ENCODE data around the gene IMPA2.
A peak's percentile ranks its signal among the peaks of the same experiment; 100 is the strongest.

Gene IMPA2

DNA sequence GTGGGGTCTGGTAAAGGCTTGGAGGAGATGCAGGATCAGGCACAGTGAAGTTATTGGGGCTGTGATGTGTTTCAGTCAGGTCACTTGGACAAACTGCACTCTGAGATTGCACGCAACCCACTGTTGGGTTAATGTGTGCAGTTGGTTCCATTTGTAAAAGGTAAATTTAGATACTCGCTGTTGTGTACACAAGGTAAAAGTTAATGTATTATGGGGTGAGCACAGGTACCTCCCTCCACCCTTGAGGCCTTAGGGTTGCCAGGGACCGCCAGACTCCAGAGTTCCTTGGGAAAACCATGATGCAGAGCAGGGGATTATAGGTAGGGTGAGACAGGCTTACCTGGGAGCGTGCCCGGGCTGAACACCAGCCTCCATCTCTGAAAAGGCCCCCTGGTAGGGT is 20.1 kb downstream of the IMPA2 start:
- peaks cover 9% of the 10 kb centered on the region for H3K36me3 ChIP-seq (ENCODE audit: control insufficient read depth, insufficient read depth, low read length)
- H3K9me3 ChIP-seq (ENCODE audit: control insufficient read depth, insufficient read depth, low read length) = no peaks in the 10 kb centered on the region
- no peaks in the 10 kb centered on the region for H3K4me1 ChIP-seq (ENCODE audit: control insufficient read depth, insufficient read depth, low read length)
- H3K9ac ChIP-seq (ENCODE audit: low read depth, low read length) = no peak overlapping the region
- no peak overlapping the region for H3K4me3 ChIP-seq (ENCODE audit: low read depth, low read length)
- H3K27me3 ChIP-seq (ENCODE audit: control insufficient read depth, insufficient read depth, low read length) = no peaks in the 10 kb centered on the region

DNA sequence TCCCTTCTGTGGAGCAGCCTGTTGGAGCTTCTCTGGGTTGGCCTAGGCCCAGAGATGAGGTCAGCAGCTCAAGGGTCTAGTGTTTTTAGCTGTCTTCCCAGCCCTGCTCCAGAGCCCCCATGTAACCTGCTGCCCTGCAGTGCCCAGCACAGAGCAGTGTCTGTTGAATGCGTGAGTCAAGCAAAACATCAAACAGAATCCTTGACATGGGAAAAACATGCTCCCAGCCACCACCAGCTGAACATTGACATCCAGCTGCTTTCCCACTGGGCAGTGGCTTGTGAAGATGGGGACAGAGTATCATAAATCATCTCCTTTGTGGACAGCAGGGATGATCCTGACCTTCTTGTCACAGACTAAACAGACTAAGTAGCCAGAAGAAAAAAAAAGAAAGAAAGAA is 22.6 kb downstream of the IMPA2 start:
- H3K36me3 ChIP-seq (ENCODE audit: control insufficient read depth, insufficient read depth, low read length) = peaks cover 13% of the 10 kb centered on the region

DNA sequence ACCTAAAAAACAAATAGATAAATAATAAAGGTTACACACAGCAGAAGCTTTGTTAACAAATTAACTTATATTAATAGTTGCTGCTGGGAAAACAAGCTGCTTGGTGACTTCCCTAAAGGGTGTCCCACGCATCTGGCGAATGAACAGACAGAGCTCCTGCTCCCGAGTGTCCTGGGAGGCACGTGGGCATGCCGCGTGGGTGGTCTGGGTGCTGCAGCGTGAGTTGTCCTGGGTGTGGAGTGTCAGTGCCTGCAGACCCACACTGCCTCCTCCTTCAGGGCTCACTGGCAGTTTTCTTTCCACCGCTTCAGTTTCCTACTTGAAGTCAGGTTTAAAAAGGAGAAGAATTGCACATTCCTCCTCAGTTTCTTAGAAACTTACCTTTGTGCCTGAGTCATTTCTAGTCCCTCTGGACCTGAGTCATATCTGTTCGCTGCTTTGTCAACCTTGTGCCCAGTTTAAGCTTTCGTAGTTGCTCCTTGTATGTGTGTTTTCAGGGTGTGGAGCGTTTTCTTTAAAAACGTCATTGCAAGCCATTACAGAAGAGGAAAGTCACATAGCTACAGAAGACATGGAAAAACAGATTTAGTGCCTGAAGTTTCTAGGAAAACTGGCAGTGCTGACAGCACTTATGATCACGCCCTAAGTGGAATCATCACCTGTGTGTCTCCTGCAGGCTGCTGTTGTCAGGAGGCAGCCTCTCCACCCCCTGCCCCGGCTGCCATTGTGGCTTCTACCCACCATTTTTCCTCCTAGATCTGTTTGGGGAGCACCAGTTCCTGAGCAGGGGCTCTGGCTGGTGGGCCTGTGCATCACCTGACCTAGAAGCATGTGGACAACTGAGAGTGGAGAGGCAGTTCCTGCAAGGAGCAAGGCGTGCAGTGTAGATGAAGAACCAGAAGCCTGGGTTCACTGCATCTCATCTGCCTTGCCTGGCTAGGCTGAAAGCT is 24.5 kb downstream of the IMPA2 start:
- Histone ChIP-seq H3K4me3 (ENCODE audit: low read depth, low read length) (no peak overlapping the region), H3K9me3 (ENCODE audit: control insufficient read depth, insufficient read depth, low read length) (no peaks in the 10 kb centered on the region), H3K36me3 (ENCODE audit: control insufficient read depth, insufficient read depth, low read length) (peaks cover 15% of the 10 kb centered on the region), H3K4me1 (ENCODE audit: control insufficient read depth, insufficient read depth, low read length) (no peaks in the 10 kb centered on the region), H3K27me3 (ENCODE audit: control insufficient read depth, insufficient read depth, low read length) (no peaks in the 10 kb centered on the region), H3K9ac (ENCODE audit: low read depth, low read length) (no peak overlapping the region)

More for the DNA sequence above, 22.6 kb downstream of the IMPA2 start:
- Histone ChIP-seq H3K4me1 (ENCODE audit: control insufficient read depth, insufficient read depth, low read length) (no peaks in the 10 kb centered on the region), H3K4me3 (ENCODE audit: low read depth, low read length) (no peak overlapping the region), H3K9ac (ENCODE audit: low read depth, low read length) (no peak overlapping the region), H3K27me3 (ENCODE audit: control insufficient read depth, insufficient read depth, low read length) (no peaks in the 10 kb centered on the region), H3K9me3 (ENCODE audit: control insufficient read depth, insufficient read depth, low read length) (no peaks in the 10 kb centered on the region)

DNA sequence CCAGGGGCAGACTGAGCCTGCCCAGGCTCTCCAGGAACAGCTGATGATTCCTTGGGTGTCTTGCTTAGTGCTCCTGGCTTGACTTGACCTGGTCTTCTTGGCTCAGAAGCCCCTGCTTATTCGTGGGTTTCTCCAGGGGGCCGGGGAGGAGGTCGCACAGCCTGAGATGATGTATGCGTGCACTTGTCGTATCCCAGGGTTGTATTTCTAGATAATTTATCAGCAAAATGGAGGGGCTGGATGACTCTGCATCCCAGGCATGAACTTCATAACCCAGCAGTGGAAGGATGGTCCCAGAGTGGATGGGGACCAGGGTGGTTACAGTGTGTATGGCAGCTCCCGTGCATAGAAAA is 25.2 kb downstream of the IMPA2 start:
- Histone ChIP-seq H3K4me3 (ENCODE audit: low read depth, low read length) (no peak overlapping the region), H3K36me3 (ENCODE audit: control insufficient read depth, insufficient read depth, low read length) (peaks cover 19% of the 10 kb centered on the region), H3K4me1 (ENCODE audit: control insufficient read depth, insufficient read depth, low read length) (no peaks in the 10 kb centered on the region), H3K9me3 (ENCODE audit: control insufficient read depth, insufficient read depth, low read length) (no peaks in the 10 kb centered on the region), H3K27me3 (ENCODE audit: control insufficient read depth, insufficient read depth, low read length) (no peaks in the 10 kb centered on the region), H3K9ac (ENCODE audit: low read depth, low read length) (no peak overlapping the region)

DNA sequence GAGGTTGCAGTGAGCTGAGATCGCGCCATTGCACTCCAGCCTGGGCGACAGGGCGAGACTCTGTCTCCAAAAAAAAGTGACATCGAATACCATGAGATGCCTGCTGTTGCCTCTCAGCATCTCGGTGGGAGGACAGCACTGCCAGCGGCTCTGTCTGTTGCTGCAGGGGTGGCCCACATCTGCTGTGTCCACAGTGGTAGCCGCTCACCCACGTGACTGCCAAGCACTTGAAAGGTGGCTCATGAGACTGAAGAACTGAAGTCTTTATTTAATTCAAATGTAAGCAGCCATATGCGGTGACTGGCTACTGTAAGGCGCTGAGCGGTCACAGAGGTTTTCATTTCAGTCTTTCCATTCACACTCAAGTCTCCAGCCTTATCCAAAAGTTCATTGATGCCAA is 25.8 kb downstream of the IMPA2 start:
- no peak overlapping the region for H3K4me3 ChIP-seq (ENCODE audit: low read depth, low read length)
- H3K36me3 ChIP-seq (ENCODE audit: control insufficient read depth, insufficient read depth, low read length) = peaks cover 19% of the 10 kb centered on the region
- no peaks in the 10 kb centered on the region for H3K9me3 ChIP-seq (ENCODE audit: control insufficient read depth, insufficient read depth, low read length)
- no peak overlapping the region for H3K9ac ChIP-seq (ENCODE audit: low read depth, low read length)
- no peaks in the 10 kb centered on the region for H3K27me3 ChIP-seq (ENCODE audit: control insufficient read depth, insufficient read depth, low read length)
- H3K4me1 ChIP-seq (ENCODE audit: control insufficient read depth, insufficient read depth, low read length) = no peaks in the 10 kb centered on the region

DNA sequence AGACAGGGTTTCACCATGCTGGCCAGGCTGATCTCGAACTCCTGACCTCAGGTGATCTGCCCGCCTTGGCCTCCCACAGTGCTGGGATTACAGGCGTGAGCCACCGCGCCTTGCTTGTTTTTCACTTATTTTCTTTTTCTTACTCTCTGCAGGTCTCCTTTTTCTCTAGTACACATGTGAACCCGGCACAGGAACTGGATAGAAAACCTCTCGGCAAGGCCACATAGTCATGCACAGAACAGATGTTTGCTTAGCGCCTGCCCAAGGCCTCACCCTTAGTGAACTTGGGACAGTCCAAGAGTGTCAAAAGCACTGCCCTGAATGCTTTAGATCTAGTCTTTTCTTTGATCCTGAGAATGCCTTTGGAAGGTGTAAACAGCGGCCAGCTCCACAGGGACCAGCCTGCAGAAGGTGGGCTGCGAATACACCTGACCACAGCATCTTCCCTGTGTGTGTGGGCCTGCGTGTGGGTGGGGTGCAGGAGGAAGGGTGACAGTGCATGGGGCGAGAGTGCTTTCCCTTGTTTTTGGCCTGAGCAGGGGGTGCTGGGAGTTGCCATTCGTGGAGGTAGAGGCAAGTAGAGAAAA is 27.0 kb downstream of the IMPA2 start:
- no peak overlapping the region for H3K4me3 ChIP-seq (ENCODE audit: low read depth, low read length)
- no peaks in the 10 kb centered on the region for H3K9me3 ChIP-seq (ENCODE audit: control insufficient read depth, insufficient read depth, low read length)
- H3K36me3 ChIP-seq (ENCODE audit: control insufficient read depth, insufficient read depth, low read length) = peaks cover 19% of the 10 kb centered on the region
- no peaks in the 10 kb centered on the region for H3K4me1 ChIP-seq (ENCODE audit: control insufficient read depth, insufficient read depth, low read length)
- no peaks in the 10 kb centered on the region for H3K27me3 ChIP-seq (ENCODE audit: control insufficient read depth, insufficient read depth, low read length)
- H3K9ac ChIP-seq (ENCODE audit: low read depth, low read length) = no peak overlapping the region

DNA sequence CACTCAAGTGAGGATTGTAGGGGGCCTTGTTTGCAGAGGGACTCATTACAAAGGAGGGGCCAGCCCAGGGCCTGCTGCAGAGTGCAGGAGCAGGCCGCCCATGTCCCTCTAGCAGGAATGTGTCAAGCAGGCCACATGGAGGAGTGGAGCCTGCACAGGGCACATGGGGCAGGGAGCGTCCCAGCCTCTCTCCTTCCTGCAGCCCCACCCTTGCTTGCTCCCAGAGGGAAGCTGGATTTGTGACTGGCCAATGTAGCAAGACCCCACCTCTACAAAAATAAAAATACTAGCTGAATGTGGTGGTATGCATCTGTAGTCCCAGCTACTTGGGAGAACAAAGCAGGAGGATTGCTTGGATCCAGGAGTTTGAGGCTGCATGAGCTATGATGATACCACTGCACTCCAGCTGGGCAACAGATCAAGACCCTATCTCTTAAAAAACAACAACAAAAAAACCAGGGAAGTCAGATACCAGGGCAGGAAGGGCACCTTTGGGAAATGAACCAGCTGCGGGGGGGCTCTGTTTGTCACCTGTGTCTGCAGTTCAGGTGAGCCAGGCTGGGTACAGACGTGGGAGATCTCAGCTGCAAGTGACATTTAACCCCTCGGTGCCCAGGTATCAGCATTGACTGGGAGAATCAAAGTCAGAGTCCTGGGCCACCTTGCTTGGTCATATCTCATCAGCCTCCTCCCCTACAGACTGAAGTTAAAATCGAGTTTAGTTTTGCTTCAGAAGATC is 27.7 kb downstream of the IMPA2 start:
- Histone ChIP-seq H3K4me3 (ENCODE audit: low read depth, low read length) (no peak overlapping the region), H3K9me3 (ENCODE audit: control insufficient read depth, insufficient read depth, low read length) (no peaks in the 10 kb centered on the region), H3K27me3 (ENCODE audit: control insufficient read depth, insufficient read depth, low read length) (no peaks in the 10 kb centered on the region), H3K36me3 (ENCODE audit: control insufficient read depth, insufficient read depth, low read length) (peaks cover 21% of the 10 kb centered on the region), H3K4me1 (ENCODE audit: control insufficient read depth, insufficient read depth, low read length) (no peaks in the 10 kb centered on the region), H3K9ac (ENCODE audit: low read depth, low read length) (no peak overlapping the region)

DNA sequence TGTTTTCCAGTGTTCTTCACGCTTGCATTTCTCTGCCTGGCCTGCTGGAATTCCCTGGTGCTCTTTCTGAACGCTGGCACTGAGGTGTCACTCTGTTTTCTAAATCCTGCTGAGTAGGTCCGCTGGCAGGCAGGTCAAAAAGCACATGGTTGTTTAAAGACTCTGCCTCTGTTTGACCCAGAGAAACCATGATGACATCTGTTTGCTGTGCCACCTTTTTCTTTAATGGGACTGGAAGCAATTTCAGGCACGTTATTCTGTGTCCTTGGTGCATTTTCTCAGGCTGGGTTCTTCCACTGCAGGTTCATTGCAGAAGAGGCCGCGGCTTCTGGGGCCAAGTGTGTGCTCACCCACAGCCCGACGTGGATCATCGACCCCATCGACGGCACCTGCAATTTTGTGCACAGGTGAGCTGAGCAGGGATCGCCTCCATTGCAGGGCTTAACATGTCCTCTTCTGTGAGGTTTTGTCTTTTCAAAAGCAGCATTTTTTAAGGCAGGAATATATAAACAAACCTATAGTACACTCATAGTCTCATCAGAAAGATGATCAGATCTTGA is 28.4 kb downstream of the IMPA2 start:
- Histone ChIP-seq H3K36me3 (ENCODE audit: control insufficient read depth, insufficient read depth, low read length) (peaks cover 27% of the 10 kb centered on the region), H3K4me1 (ENCODE audit: control insufficient read depth, insufficient read depth, low read length) (no peaks in the 10 kb centered on the region), H3K27me3 (ENCODE audit: control insufficient read depth, insufficient read depth, low read length) (no peaks in the 10 kb centered on the region), H3K4me3 (ENCODE audit: low read depth, low read length) (no peak overlapping the region), H3K9ac (ENCODE audit: low read depth, low read length) (no peak overlapping the region), H3K9me3 (ENCODE audit: control insufficient read depth, insufficient read depth, low read length) (no peaks in the 10 kb centered on the region)

DNA sequence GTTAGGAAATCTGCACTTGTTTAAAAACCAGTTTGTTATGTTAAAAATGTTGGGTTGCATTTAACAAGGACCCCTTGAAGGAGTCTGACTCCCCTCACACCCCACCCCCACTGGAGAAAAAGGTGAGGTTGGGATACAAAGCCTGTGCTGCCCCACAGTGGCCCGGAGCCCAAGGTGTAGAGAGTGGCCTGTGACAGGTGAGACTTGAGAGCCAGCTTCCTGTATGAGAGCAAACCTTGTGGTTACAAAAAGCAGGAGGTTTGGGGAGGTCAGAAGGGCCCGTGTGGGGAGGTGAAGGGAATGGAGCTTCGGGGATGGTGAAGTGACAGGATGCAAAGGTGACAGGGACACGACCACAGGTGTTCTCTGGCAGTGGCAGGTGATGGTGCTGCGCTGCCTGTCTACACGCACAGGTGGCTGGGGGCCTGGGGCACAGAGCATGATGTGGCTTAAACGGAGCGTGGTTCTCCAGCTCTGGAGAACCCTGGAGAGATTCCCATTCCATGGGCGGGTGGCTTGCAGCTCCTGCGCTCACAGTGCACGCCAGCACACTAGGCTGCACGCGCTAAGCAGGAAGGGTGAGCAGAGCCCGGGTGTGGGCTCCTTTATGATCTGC is 29.0 kb downstream of the IMPA2 start:
- H3K4me3 ChIP-seq (ENCODE audit: low read depth, low read length) = no peak overlapping the region
- no peaks in the 10 kb centered on the region for H3K9me3 ChIP-seq (ENCODE audit: control insufficient read depth, insufficient read depth, low read length)
- no peaks in the 10 kb centered on the region for H3K4me1 ChIP-seq (ENCODE audit: control insufficient read depth, insufficient read depth, low read length)
- no peaks in the 10 kb centered on the region for H3K27me3 ChIP-seq (ENCODE audit: control insufficient read depth, insufficient read depth, low read length)
- H3K36me3 ChIP-seq (ENCODE audit: control insufficient read depth, insufficient read depth, low read length) = peaks cover 28% of the 10 kb centered on the region
- no peak overlapping the region for H3K9ac ChIP-seq (ENCODE audit: low read depth, low read length)

DNA sequence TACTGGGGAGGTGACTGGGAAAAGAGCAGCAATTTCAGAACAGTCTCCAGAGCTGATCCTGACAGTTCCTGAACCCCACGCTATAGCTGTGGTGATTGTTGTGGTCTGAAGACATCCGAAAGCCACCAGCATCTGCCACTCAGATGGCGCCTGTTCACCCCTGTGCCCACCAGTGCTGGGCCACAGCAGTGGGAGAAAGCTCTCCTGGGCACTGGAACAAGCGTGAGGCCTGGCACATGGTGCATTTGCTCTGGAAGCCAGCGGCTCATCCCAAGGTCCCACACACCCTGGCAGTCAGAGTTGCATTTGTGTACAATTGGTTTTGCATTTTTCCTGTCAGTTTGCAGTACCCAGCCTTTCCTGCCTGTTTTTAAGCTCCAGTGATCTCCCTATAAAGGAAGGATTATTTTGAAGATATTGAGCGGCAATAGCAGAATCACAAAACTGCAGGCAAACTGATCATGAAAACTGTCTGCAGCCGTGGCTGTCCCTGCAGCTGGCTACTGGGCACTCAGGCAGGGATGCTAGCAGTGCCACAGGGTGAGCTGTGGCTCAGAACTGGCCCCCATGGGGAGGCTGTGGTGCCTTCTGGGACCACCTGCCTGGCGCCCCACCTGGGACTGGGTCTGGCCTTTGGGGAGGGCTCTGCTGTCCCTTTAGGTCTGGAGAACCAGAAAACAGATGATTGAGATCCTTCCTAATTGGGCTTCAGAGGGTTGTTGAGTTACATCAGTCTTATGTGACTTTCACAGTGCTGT is 30.1 kb downstream of the IMPA2 start:
- Histone ChIP-seq H3K27me3 (ENCODE audit: control insufficient read depth, insufficient read depth, low read length) (no peaks in the 10 kb centered on the region), H3K4me1 (ENCODE audit: control insufficient read depth, insufficient read depth, low read length) (no peaks in the 10 kb centered on the region), H3K36me3 (ENCODE audit: control insufficient read depth, insufficient read depth, low read length) (peaks cover 28% of the 10 kb centered on the region), H3K9me3 (ENCODE audit: control insufficient read depth, insufficient read depth, low read length) (no peaks in the 10 kb centered on the region), H3K9ac (ENCODE audit: low read depth, low read length) (peak overlapping the region; percentile 9), H3K4me3 (ENCODE audit: low read depth, low read length) (no peak overlapping the region)

Data from iPS-15b (cell line).